Trophoblast cell (in vitro differentiated cells and primary cell): ENCODE results near the gene CDC42BPB.

Experiments
- DNase-seq, 2 donors: peaks; one replicate each; pipeline ENCODE4 v3.0.0-alpha.2; 2016
- H2AFZ ChIP-seq: 2 replicates; pipeline ENCODE4 v1.6.1; 2013; ENCODE audit warnings: low read length, moderate library complexity, mild to moderate bottlenecking; ENCODE audit not compliant: insufficient read depth, poor library complexity
- H2AK5ac ChIP-seq: 2 replicates; pipeline ENCODE4 v1.6.1; 2013; ENCODE audit warnings: mild to moderate bottlenecking, low read length
- H2BK120ac ChIP-seq: 2 replicates; pipeline ENCODE4 v1.6.1; 2013; ENCODE audit warnings: low read length, mild to moderate bottlenecking, moderate library complexity; ENCODE audit not compliant: insufficient read depth, poor library complexity
- H2BK12ac ChIP-seq: 2 replicates; pipeline ENCODE4 v1.6.1; 2013; ENCODE audit warnings: mild to moderate bottlenecking, low read length, moderate library complexity
- H2BK5ac ChIP-seq: 2 replicates; pipeline ENCODE4 v1.6.1; 2013; ENCODE audit warnings: low read length, low read depth, moderate library complexity, mild to moderate bottlenecking; ENCODE audit not compliant: poor library complexity
- H3K14ac ChIP-seq: 2 replicates; pipeline ENCODE4 v1.6.1; 2013; ENCODE audit warnings: mild to moderate bottlenecking, low read length
- H3K18ac ChIP-seq: 2 replicates; pipeline ENCODE4 v1.6.1; 2013; ENCODE audit warnings: mild to moderate bottlenecking, low read length
- H3K23ac ChIP-seq: 2 replicates; pipeline ENCODE4 v1.6.1; 2013; ENCODE audit warnings: low read length
- H3K27ac ChIP-seq: 2 replicates; pipeline ENCODE4 v1.5.1; 2013; ENCODE audit warnings: low read depth, mild to moderate bottlenecking, inconsistent platforms, low read length, moderate library complexity
- H3K27me3 ChIP-seq: 2 replicates; pipeline ENCODE4 v1.6.1; 2013; ENCODE audit warnings: inconsistent platforms, mild to moderate bottlenecking, low read length, moderate library complexity; ENCODE audit not compliant: insufficient read depth
- H3K36me3 ChIP-seq, 2 experiments: 1 replicate in 1 of 2; 2 replicates in 1 of 2; pipeline ENCODE4 v1.6.1; 2013; ENCODE audit warnings: low read length in 2 of 2, mild to moderate bottlenecking in 2 of 2, moderate library complexity in 1 of 2; ENCODE audit not compliant: insufficient read depth in 2 of 2, control insufficient read depth in 1 of 2
- H3K4ac ChIP-seq: 2 replicates; pipeline ENCODE4 v1.6.1; 2013; ENCODE audit warnings: low read depth, mild to moderate bottlenecking, low read length, moderate library complexity
- H3K4me1 ChIP-seq, 2 experiments: 1 replicate in 1 of 2; 2 replicates in 1 of 2; pipeline ENCODE4 v1.6.1; 2013; ENCODE audit warnings: low read length in 2 of 2, mild to moderate bottlenecking in 2 of 2, moderate library complexity in 1 of 2; ENCODE audit not compliant: insufficient read depth in 2 of 2, control insufficient read depth in 1 of 2
- H3K4me2 ChIP-seq: 2 replicates; pipeline ENCODE4 v1.6.1; 2013; ENCODE audit warnings: inconsistent platforms, mild to moderate bottlenecking, low read length, moderate library complexity
- H3K4me3 ChIP-seq: 2 replicates; pipeline ENCODE4 v1.5.1; 2013; ENCODE audit warnings: mild to moderate bottlenecking, low read depth, low read length, inconsistent platforms
- H3K79me1 ChIP-seq: one replicate; pipeline ENCODE4 v1.6.1; 2013; ENCODE audit warnings: low read length
- H3K79me2 ChIP-seq: 2 replicates; pipeline ENCODE4 v1.6.1; 2013; ENCODE audit warnings: low read length, mild to moderate bottlenecking; ENCODE audit not compliant: control insufficient read depth, insufficient read depth, poor library complexity
- H3K9ac ChIP-seq: 2 replicates; pipeline ENCODE4 v1.6.1; 2013; ENCODE audit warnings: mild to moderate bottlenecking, low read length
- H3K9me3 ChIP-seq: 2 replicates; pipeline ENCODE4 v1.6.1; 2013; ENCODE audit warnings: low read depth, mild to moderate bottlenecking, control low read depth, inconsistent platforms, low read length; ENCODE audit not compliant: insufficient read depth
- H4K12ac ChIP-seq: 2 replicates; pipeline ENCODE4 v1.6.1; 2013; ENCODE audit warnings: low read depth, mild to moderate bottlenecking, low read length, moderate library complexity
- H4K8ac ChIP-seq: 2 replicates; pipeline ENCODE4 v1.6.1; 2013; ENCODE audit warnings: low read depth, mild to moderate bottlenecking, low read length, moderate library complexity
- H4K91ac ChIP-seq: one replicate; pipeline ENCODE4 v1.6.1; 2013; ENCODE audit warnings: low read depth, mild to moderate bottlenecking, low read length, moderate library complexity
- WGBS: extraction: QIAGEN DNeasy Blood & Tissue Kit; methylation state at CpG from one replicate; pipeline ENCODE4 v1.1.7; 2013; ENCODE audit warnings: missing lambda C conversion rate; ENCODE audit not compliant: insufficient read length, insufficient coverage; ENCODE audit errors: extremely low coverage; 5-methylcytosine and 5-hydroxymethylcytosine counted together

The CDC42BPB gene

GRCh38 chr14:102985665-102986064 is 71.7 kb downstream of the CDC42BPB start:
- H2AK5ac ChIP-seq: no peak overlapping the region
- no peaks in the 10 kb centered on the region for H3K4me1 ChIP-seq
- H4K91ac ChIP-seq: no peak overlapping the region
- no peak overlapping the region for H4K12ac ChIP-seq
- H2BK12ac ChIP-seq: no peak overlapping the region
- H3K79me2 ChIP-seq: no peaks in the 10 kb centered on the region
- H3K4me2 ChIP-seq: no peak overlapping the region
- no peak overlapping the region for H3K18ac ChIP-seq
- no peak for DNase-seq
- no peak overlapping the region for H3K14ac ChIP-seq
- no peaks in the 10 kb centered on the region for H3K27me3 ChIP-seq
- WGBS: no CpG with 5 or more reads among the region's 10 CpGs
- H3K4me3 ChIP-seq: no peak overlapping the region
- peaks cover 2% of the 10 kb centered on the region for H3K9me3 ChIP-seq
- H3K36me3 ChIP-seq: peaks cover 52 to 59% of the 10 kb centered on the region in 2 experiments
- no peak overlapping the region for H3K9ac ChIP-seq
- H3K27ac ChIP-seq: no peak overlapping the region
- no peak overlapping the region for H3K4ac ChIP-seq
- H2AFZ ChIP-seq: no peak overlapping the region
- no peak overlapping the region for H2BK5ac ChIP-seq
- H4K8ac ChIP-seq: no peak overlapping the region
- H2BK120ac ChIP-seq: no peak overlapping the region
- no peaks in the 10 kb centered on the region for H3K79me1 ChIP-seq
- no peak overlapping the region for H3K23ac ChIP-seq

DNA sequence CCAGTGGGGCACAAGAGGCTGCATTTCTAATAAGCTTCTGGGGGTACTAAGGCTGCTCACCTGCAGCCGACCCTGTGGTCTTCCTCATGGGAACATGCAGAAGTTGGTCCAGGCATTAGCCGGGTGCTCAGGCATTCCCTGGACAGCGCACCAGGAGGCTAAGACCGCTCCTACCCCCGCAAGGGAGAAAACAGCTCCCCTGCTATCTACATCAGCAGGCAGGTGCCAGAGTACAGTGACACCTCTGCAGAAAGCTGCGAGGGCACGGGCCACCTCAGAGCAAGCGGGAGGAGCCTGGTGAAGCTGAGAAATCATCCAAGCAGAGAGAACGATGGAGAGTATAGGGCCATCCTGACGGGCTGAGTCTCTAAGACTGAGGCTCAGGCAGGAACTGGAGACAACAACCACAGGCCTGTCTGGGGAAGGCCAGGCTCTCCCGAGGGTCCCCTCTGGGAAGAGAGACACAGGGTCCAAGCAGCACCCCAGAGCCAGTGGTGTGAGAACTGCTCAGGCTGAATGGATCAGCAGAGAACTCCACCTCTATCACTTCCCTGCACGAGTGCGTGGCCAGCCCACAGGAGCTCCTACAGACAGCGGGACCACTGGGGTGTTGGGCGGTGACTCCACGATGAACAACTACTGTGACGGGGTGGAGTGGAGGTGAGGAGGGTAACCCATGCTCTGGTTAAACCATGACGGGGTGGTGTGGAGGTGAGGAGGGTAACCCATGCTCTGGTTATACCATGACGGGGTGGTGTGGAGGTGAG is 72.8 kb downstream of the CDC42BPB start:
- Histone ChIP-seq H3K36me3 (peaks cover 53 to 60% of the 10 kb centered on the region in 2 experiments), H3K9me3 (peaks cover 2% of the 10 kb centered on the region), H2BK12ac (no peak overlapping the region), H2BK5ac (no peak overlapping the region), H2AFZ (no peak overlapping the region), H3K23ac (no peak overlapping the region), H3K27me3 (no peaks in the 10 kb centered on the region), H3K79me2 (no peaks in the 10 kb centered on the region), H3K4ac (no peak overlapping the region), H4K12ac (no peak overlapping the region), H3K4me2 (no peak overlapping the region), H3K79me1 (no peaks in the 10 kb centered on the region), H3K9ac (no peak overlapping the region), H3K14ac (no peak overlapping the region), H2BK120ac (no peak overlapping the region), H4K91ac (no peak overlapping the region), H4K8ac (no peak overlapping the region), H3K18ac (no peak overlapping the region), H3K4me1 (no peaks in the 10 kb centered on the region), H3K27ac (no peak overlapping the region), H3K4me3 (no peak overlapping the region), H2AK5ac (no peak overlapping the region)
- no CpG with 5 or more reads among the region's 19 CpGs for WGBS
- no peak for DNase-seq

- Histone ChIP-seq H4K91ac (no peak overlapping the region), H2BK12ac (no peak overlapping the region), H3K79me2 (no peaks in the 10 kb centered on the region), H3K4me1 (no peaks in the 10 kb centered on the region), H3K9me3 (peaks cover 2% of the 10 kb centered on the region), H2BK120ac (no peak overlapping the region), H3K9ac (no peak overlapping the region), H2BK5ac (no peak overlapping the region), H3K18ac (no peak overlapping the region), H3K27ac (no peak overlapping the region), H3K14ac (no peak overlapping the region), H3K27me3 (no peaks in the 10 kb centered on the region), H3K4ac (no peak overlapping the region), H2AFZ (no peak overlapping the region), H3K4me3 (no peak overlapping the region), H3K23ac (no peak overlapping the region), H3K36me3 (peaks cover 58 to 61% of the 10 kb centered on the region in 2 experiments), H3K4me2 (no peak overlapping the region), H2AK5ac (no peak overlapping the region), H4K12ac (no peak overlapping the region), H4K8ac (no peak overlapping the region), H3K79me1 (no peaks in the 10 kb centered on the region)
- WGBS: no CpG with 5 or more reads among the region's 14 CpGs
- DNase-seq: no peak
Observed at GRCh38 chr14:102983496-102983895, 73.9 kb downstream of the CDC42BPB start.

DNA sequence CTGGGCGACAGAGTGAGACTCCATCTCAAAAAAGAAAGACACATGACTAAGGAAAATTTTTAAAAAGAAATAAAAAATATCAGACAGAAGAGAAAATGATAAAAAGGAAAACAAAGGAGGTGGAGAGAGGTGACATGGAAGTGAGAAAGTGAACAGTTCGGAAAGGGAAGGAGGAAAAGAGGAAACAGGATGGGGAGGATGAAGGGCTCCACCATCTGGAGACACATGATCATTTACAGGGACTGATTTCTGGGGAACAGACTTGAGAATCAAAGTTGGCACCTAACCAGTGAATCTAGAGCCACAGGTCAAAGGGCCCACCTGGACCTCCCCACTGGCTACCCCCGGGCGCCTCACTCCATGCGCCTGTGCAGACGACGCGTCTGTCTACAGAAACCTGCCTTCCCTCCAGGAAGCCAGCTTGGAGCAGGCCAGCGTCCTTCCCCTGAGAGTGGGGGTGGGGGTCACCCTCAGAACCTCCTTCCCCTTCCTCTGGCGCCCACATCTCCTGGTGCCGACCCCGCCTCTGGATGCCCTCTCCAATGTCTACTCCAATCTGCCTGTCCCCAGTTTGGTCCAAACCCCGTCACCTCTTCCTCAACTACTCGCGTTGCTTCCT is 74.4 kb downstream of the CDC42BPB start:
- H3K23ac ChIP-seq: no peak overlapping the region
- no CpG with 5 or more reads among the region's 15 CpGs for WGBS
- H3K4me1 ChIP-seq: no peaks in the 10 kb centered on the region
- no peak overlapping the region for H4K12ac ChIP-seq
- no peak overlapping the region for H2AFZ ChIP-seq
- H3K27me3 ChIP-seq: no peaks in the 10 kb centered on the region
- H3K79me1 ChIP-seq: no peaks in the 10 kb centered on the region
- no peaks in the 10 kb centered on the region for H3K79me2 ChIP-seq
- no peak overlapping the region for H3K27ac ChIP-seq
- no peak overlapping the region for H4K8ac ChIP-seq
- H3K36me3 ChIP-seq: peaks cover 58 to 64% of the 10 kb centered on the region in 2 experiments
- H2BK120ac ChIP-seq: no peak overlapping the region
- H3K4me3 ChIP-seq: no peak overlapping the region
- no peak for DNase-seq
- no peak overlapping the region for H2AK5ac ChIP-seq
- H3K9ac ChIP-seq: no peak overlapping the region
- peaks cover 2% of the 10 kb centered on the region for H3K9me3 ChIP-seq
- H2BK5ac ChIP-seq: no peak overlapping the region
- H4K91ac ChIP-seq: no peak overlapping the region
- no peak overlapping the region for H3K4ac ChIP-seq
- H3K18ac ChIP-seq: no peak overlapping the region
- H3K14ac ChIP-seq: no peak overlapping the region
- no peak overlapping the region for H2BK12ac ChIP-seq
- H3K4me2 ChIP-seq: no peak overlapping the region
